Ovary (tissue), 9 donors: ENCODE measurements around the gene XRCC3. TPM values are rescaled to one million over a fixed set of nuclear protein-coding genes. Genes with fewer than 3 reads are reported as not detected.

Experiments used
- DNase-seq, 5 donors: peaks; one replicate each; pipeline ENCODE4 v3.0.0-alpha.2; 2019 to 2020
- H3K27ac ChIP-seq, 2 donors: fragments of 200-600 bp; one replicate each; pipeline versions ENCODE4 v1.5.1 to v1.8.0; 2019 to 2022
- H3K27me3 ChIP-seq: fragments of 200-600 bp; one replicate; pipeline ENCODE4 v1.8.0; 2022
- H3K36me3 ChIP-seq: fragments of 200-600 bp; sonication (generic); one replicate; pipeline ENCODE4 v1.5.1; 2019
- H3K4me1 ChIP-seq: one replicate; pipeline ENCODE4 v1.8.1; 2013; ENCODE audit warnings: mild to moderate bottlenecking, moderate library complexity; ENCODE audit not compliant: insufficient read depth
- H3K4me3 ChIP-seq: fragments of 200-600 bp; sonication (generic); one replicate; pipeline ENCODE4 v1.5.1; 2017
- H3K9me3 ChIP-seq, 2 donors: fragments of 200-600 bp in 1 of 2; sonication (generic) in 1 of 2; one replicate each; pipeline versions ENCODE4 v1.5.1 to v1.8.1; 2013 to 2019; ENCODE audit warnings: mild to moderate bottlenecking in 1 of 2, moderate library complexity in 1 of 2
- CTCF ChIP-seq, 3 donors: fragments of 450-650 bp in 2 of 3; fragments of 200-600 bp in 1 of 3; IDR thresholded peaks; one replicate each; pipeline versions ENCODE4 v1.5.1 to v1.8.0; 2016 to 2022; ENCODE audit warnings: antibody characterized with exemption in 3 of 3, mild to moderate bottlenecking in 1 of 3
- EP300 ChIP-seq: sonication (generic); formaldehyde crosslinking; IDR thresholded peaks from one replicate; pipeline ENCODE4 v1.6.1; 2017; ENCODE audit warnings: antibody characterized with exemption
- POLR2A ChIP-seq: fragments of 450-650 bp; IDR thresholded peaks from one replicate; pipeline ENCODE4 v1.6.1; 2017; ENCODE audit warnings: antibody characterized with exemption, mild to moderate bottlenecking, moderate library complexity
- WGBS, 3 donors: extraction: QIAGEN DNeasy Blood & Tissue Kit in 1 of 3; methylation state at CpG; one replicate each; pipeline versions ENCODE4 v1.1.5 to v1.1.7; 2013 to 2017; 5-methylcytosine and 5-hydroxymethylcytosine counted together
- intact Hi-C, 4 donors: fragments of 100-400 bp; cut with DNase I; formaldehyde crosslinking; loops; one replicate each; pipeline versions ENCODE4 v1.11.0 to v1.15.1; 2022 to 2023
- polyA plus RNA-seq, 2 donors: library from polyadenylated mRNA; stranded (reverse); fragments of 200-250 nt in 1 of 2; fragments of 350-450 nt in 1 of 2; fragmentation: Illumina TruSeq in 1 of 2; extraction: RNeasy Lipid Tissue Mini Kit (QIAGEN cat#74804) in 1 of 2; gene quantifications; one replicate each; pipeline ENCODE4 v1.2.3, GENCODE V29; 2013 to 2014
- total RNA-seq, 7 donors: library from RNA; depleted of rRNA in 2 of 7; stranded (reverse); fragments of >200 nt in 2 of 7; fragmentation: NEBNext Ultra II Directional in 3 of 7; extraction: Animal tissue kit (Norgen Biotek cat#: 25700) in 3 of 7; gene quantifications; one replicate each; pipeline versions ENCODE4 v1.1.0 to v1.2.4, GENCODE V29; 2016 to 2023
- donor health status: DM: no; HTN: no; CAD: no; lungs with moderate emphysema.
- donor health status: DM: no; HTN: no; CAD: no.
- donor health status: Bipolar disorder and iron deficiency.
- donor health status: DM: yes; HTN: yes; CAD: no.
- donor health status: DM: no; HTN: no; CAD: no.
- donor health status: DM: yes; HTN: yes; CAD: no.

Gene XRCC3
- total and polyA plus RNA-seq, 9 donors = 1.4 to 8.5 (median 3.7) TPM

- peak in 1 of 5 donors; percentile 10 for DNase-seq
- intact Hi-C loops = loop anchor here in 1 of 4 donors (10.0 kb wide), 1 partner anchor 158 kb away; no protein-coding TSS in a partner anchor
- H3K27ac ChIP-seq = no peak overlapping the region
- H3K4me1 ChIP-seq = peaks cover 30% of the 10 kb centered on the region
- TF ChIP-seq POLR2A = no peak
- no peaks in the 10 kb centered on the region for H3K9me3 ChIP-seq
- H3K4me3 ChIP-seq = no peak overlapping the region
- no peaks in the 10 kb centered on the region for H3K36me3 ChIP-seq
- WGBS, 3 donors = 81 to 87% (median 87%) methylated on average over 9 of the region's 9 CpGs
- H3K27me3 ChIP-seq = no peaks in the 10 kb centered on the region
Observed at GRCh38 chr14:103732868-103733620, 17.8 kb upstream of the XRCC3 start.

- Histone ChIP-seq H3K4me1 (peaks cover 26% of the 10 kb centered on the region), H3K27ac (no peak overlapping the region), H3K4me3 (no peak overlapping the region), H3K27me3 (no peaks in the 10 kb centered on the region), H3K36me3 (no peaks in the 10 kb centered on the region), H3K9me3 (no peaks in the 10 kb centered on the region)
- intact Hi-C loops = loop anchor here in 1 of 4 donors (10.0 kb wide), 1 partner anchor 157 kb away; no protein-coding TSS in a partner anchor
- DNase-seq = peak in 2 of 5 donors; percentile 21 to 39
- 87 to 92% (median 90%) methylated on average over 19 to 24 of the region's 24 CpGs for WGBS, 3 donors
- TF ChIP-seq POLR2A (no peak), CTCF (IDR thresholded peaks at IDR 0.05) (no peak), EP300 (no peak)
Observed at GRCh38 chr14:103731916-103732867, 16.9 kb upstream of the XRCC3 start.

GRCh38 chr14:103731481-103731880 is 16.2 kb upstream of the XRCC3 start:
- H3K27ac ChIP-seq = no peak overlapping the region
- DNase-seq = peak in 1 of 5 donors; percentile 32
- no peaks in the 10 kb centered on the region for H3K9me3 ChIP-seq
- peaks cover 23% of the 10 kb centered on the region for H3K4me1 ChIP-seq
- intact Hi-C loops = loop anchor here in 1 of 4 donors (10.0 kb wide), 1 partner anchor 157 kb away; no protein-coding TSS in a partner anchor
- WGBS, 3 donors = 89 to 93% (median 90%) methylated on average over 15 of the region's 15 CpGs
- no peaks in the 10 kb centered on the region for H3K27me3 ChIP-seq
- H3K4me3 ChIP-seq = no peak overlapping the region
- H3K36me3 ChIP-seq = no peaks in the 10 kb centered on the region
- TF ChIP-seq POLR2A = no peak
- no peak for TF ChIP-seq EP300
- TF ChIP-seq CTCF (IDR thresholded peaks at IDR 0.05) = no peak

GRCh38 chr14:103730490-103731035 is 15.3 kb upstream of the XRCC3 start:
- intact Hi-C loops = loop anchor here in 1 of 4 donors (10.0 kb wide), 1 partner anchor 156 kb away; no protein-coding TSS in a partner anchor
- H3K27me3 ChIP-seq = no peaks in the 10 kb centered on the region
- H3K4me1 ChIP-seq = peaks cover 13% of the 10 kb centered on the region
- 47 to 65% (median 50%) methylated on average over 14 to 15 of the region's 15 CpGs for WGBS, 3 donors
- no peak overlapping the region for H3K4me3 ChIP-seq
- no peak for TF ChIP-seq EP300
- TF ChIP-seq POLR2A = no peak
- TF ChIP-seq CTCF (IDR thresholded peaks at IDR 0.05) = no peak
- no peaks in the 10 kb centered on the region for H3K9me3 ChIP-seq
- peak overlapping the region in 1 of 2 donors; percentile 21 for H3K27ac ChIP-seq
- no peaks in the 10 kb centered on the region for H3K36me3 ChIP-seq
- DNase-seq = peak in 3 of 5 donors; percentile 24 to 48 (median 32)
